Hypothalamus (tissue), 51 donors: Measurements from ENCODE around the gene WRAP73.

Source experiments
- DNase-seq, 51 donors: peaks; one replicate each; lab custom pipeline; 2025; lab: John Stamatoyannopoulos, UW

The WRAP73 gene

DNA sequence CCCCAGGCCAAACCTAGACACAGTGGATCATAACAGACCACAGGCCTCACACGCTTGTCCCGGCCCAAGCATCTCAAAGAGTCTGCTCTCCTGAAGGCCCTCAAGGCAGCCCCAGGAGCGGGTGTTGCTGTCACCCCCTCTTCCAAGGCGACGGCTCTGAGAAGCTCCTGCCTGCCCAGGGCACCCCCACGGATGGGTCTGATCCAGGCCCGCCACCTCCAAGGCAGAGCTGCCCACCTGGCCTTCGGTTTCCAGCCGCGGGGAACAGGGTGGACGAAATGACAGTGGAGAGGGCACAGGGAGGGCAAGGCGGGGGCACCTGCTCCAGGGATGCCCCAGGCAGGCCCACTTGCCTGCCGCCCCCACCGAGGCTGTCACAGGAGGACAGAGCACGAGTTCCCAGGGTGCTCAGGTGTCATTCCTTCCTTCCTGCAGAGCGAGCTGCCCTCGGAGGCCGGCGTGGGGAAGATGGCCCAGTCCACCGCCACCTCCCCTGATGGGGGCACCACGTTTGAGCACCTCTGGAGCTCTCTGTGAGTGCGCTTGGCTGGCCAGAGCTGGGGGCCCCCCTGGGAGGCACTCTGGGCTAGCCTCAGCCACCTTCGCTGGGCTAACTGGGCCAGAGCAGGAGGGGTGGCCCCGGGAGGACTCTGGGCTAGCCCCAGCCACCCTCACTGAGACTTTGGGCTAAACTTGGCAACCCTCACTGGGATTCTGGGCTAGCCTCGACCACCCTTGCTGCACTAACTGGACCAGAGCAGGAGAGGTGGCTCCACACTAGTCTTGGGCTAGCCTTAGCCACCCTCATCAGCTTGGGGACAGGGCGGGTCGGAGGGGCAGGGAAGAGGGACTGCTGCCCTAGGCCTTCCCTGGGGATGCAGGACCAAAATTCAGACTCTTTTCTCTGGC, 32.2 kb upstream of the WRAP73 start:
- no peak for DNase-seq

DNA sequence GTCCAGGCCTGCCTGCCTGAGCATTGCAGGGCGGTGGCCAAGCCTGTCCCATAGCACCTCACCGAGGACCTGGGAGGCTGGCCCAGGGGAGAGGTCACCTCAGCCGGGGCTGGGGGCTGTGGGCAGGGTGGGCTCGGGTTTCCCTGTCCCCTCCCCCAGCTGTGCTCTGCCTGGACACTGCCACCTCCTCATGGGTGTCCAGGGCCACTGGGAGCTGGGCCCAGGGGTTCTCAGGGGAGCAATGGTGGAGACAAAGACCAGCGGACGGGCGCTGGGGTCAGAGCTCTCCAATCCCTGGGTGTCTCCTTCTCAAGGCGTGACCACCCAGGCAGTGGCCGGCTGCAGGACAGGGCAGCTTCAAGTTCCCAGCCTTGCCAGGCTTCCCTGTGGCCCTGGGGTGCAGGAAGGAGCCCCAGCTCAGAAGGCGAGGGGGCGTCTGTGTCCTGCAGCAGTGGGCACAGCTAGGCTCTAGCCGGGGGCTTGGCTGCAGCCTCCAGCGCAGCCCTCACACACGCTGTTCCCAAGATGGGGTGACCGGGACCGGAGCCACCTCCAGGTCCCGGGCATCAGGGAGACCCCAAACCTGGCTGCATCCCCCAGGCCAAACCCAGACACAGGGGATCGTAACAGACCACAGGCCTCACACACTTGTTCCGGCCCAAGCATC, 31.5 kb upstream of the WRAP73 start:
- DNase-seq = no peak

DNA sequence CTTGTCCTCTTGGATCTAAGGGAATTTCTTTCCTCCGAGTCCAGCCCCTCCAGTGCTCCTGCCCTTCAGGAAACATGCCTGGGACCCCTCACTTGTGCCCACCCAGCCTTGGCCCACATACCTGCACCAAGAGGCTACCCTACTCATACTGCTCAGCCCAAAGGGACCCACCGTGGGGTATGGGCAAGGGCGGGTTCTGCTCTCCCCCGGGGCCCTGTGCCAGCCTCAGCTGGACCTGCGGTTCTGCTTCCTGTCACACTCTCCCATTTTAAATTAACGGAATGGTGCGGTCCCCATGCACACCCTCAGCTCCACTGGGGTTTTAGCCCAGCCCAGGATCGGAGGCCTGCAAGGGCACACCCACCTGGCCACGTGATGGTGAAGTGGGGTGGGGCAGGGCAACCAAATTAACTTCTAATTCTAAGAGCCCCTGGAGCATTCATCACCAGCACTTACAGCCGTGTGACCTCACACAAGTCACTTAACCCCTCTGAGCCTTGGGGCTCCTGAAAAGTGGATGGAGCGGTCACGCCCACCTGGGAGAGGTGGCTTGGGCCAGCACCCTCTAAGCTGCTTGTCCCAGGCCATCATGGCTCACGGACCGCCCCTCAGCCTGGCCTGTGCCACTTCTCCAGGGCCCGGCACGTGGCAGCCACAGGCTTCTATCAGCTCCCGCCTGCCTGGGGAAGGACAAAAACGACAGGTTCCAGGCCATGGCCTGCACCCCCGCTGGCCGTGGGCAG, 30.8 kb upstream of the WRAP73 start:
- DNase-seq = peak in 1 of 51 donors; percentile 35

GRCh38 chr1:3679799-3680453, 30.0 kb upstream of the WRAP73 start:
- DNase-seq = no peak

DNA sequence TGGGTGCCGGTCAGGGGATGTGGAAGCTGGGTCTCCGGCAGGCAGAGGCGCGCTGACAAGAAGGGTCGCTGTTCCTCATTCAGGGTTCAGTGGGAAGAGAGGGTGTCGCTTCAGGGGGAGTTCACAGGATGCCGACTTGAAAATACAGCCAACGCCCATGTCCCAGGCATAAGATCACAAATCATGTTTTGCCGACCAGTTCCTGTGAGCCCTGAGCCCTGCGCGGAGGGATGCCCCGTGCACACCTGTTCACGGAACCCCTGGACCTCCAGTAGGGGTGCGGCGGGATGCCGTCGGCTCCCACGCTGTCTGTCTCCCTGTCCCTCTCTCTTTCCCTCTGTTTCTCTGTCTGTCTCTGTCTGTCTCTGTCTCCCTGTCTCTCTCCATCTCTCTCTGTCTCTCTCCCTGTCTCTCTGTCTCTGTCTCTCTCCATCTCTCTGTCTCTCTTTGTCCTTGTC, 29.2 kb upstream of the WRAP73 start:
- DNase-seq = no peak

GRCh38 chr1:3678361-3679097, 28.6 kb upstream of the WRAP73 start:
- DNase-seq = no peak

DNA sequence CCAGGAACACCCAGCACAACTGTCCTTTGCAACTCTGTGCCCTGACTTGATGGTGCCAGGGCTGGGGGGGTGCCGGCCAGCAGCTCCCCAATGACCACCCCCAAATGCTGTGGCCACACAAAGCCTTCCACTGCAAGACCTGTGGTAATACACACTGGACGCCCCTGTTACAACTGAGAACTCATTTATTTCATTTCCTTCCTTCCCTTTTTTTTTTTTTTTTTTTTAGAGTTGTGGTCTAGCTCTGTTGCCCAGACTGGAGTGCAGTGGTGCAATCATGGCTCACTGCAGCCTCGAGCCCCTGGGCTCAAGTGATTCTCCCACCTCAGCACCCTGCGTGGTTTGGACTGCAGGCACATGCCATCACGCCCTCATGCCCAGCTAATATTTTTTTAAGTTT, 27.6 kb upstream of the WRAP73 start:
- no peak for DNase-seq

GRCh38 chr1:3676581-3677470, 26.9 kb upstream of the WRAP73 start:
- DNase-seq = no peak

DNA sequence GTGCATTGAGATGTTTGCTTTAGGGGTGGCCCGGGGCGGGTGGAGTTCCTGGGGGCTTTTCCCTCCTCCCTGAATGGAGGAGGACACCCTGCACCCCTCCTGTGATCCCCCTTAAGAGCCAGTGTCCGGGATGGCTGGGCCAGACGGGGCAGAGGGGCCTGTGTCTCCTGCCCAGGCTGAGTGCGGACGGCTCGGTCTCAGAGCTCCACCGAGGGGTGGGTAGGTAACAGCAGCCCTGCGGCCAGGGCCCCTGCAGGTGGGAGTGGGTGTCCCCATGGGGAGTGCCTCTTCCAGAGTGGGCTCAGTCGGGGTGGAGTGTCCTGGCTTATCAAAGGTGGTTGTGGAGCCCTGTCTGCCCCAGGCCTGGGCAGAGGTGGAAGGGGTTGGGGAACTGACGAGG, 25.5 kb upstream of the WRAP73 start:
- no peak for DNase-seq

DNA sequence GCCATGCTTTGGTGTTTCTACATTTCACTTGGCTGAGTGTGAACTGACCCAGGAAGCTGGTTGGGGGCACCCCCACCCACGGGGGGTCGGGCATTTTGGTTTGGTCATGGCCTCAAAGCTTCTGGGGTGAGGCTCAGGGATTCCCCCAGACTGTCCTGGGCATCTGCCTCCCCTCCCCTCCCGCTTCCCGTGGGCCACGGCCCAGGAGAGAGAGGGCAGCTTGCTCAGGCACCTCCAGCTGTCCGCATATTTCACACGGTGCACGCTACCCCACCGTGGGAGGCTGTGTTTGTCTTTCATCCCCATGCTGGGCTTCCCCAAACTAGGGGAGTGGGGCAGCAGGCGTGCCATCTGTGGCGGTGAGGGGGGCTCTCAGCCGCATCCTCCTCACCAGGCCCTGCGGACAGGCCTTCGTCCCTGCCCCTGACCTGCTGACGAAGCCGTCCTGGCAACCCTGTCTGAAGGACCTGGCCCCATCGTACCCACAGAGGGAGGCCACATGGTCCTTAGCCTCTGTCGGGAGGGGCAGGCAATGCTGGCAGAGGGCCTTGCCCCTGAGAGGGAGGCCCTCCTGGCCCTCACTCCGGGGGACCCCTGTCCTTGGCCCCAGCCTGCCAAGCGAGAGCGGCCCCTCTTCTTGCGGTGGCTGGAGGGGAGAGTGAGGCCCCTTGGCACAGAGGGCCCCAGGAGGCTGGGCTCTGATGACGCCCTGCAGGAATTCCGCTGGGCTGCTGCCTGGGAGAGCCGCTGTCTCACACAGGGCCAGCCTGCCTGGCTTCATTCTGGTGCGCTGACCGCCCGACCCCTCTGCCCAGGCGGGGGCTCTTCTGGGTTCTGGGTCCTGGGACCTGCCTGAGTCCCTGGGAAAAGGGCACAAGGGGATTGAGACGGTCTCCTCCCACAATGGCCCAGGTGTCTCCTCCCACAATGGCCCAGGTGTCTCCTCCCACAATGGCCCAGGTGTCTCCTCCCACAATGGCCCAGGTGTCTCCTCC, 24.5 kb upstream of the WRAP73 start:
- no peak for DNase-seq

DNA sequence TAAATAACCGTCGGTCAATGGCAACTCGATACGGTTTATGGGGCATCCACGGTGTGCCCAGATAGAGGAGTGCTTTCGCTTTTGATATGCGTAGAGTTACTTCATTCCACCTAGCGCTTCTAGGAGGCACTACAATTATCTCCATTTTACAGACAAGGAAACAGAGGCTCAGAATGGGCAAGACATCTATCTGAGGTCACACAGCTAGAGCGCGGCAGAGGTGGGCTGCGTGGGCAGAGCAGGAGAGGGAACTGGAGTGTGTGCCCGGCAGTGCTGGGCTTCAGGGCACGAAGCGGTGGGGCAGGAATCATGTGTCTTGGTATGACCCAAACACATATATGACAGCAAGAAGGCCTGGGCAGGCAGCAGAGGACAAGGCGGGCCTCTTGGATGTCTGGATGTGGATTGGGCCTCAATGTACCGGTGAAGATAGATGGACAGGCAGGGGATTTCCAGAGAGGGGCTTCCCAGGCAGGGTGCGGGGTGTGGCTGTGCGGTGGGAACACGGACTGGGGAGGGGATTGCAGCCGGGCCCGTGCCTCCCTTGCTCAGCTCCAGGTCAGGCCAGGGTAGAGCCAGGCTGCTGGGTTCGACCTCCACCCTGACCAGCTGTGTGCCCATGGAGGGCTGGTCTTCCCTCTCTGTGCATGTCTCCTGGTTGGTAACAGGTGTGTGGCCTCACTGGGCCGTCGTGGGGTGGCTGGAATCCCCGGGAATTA, 23.6 kb upstream of the WRAP73 start:
- DNase-seq = no peak

DNA sequence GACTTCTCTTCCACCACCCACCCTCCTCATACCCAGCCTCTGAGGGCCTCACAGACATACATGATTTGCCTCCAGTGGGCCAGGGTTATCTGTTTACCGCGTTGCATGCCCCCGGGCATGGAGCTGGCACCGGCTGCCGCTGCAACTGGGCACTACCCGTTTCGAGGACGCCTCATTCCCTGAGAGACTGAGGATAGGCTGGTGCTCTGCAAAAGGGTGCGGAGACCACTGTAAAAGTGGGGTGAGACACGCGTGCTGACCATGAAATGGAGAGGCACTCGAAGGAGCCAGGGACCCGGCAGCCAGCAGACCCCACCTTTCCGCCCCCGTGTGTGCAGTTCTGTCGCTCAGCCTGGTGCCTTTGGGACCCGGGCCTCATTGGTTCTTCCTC, 23.1 kb upstream of the WRAP73 start:
- no peak for DNase-seq

GRCh38 chr1:3672231-3672970, 22.5 kb upstream of the WRAP73 start:
- no peak for DNase-seq

DNA sequence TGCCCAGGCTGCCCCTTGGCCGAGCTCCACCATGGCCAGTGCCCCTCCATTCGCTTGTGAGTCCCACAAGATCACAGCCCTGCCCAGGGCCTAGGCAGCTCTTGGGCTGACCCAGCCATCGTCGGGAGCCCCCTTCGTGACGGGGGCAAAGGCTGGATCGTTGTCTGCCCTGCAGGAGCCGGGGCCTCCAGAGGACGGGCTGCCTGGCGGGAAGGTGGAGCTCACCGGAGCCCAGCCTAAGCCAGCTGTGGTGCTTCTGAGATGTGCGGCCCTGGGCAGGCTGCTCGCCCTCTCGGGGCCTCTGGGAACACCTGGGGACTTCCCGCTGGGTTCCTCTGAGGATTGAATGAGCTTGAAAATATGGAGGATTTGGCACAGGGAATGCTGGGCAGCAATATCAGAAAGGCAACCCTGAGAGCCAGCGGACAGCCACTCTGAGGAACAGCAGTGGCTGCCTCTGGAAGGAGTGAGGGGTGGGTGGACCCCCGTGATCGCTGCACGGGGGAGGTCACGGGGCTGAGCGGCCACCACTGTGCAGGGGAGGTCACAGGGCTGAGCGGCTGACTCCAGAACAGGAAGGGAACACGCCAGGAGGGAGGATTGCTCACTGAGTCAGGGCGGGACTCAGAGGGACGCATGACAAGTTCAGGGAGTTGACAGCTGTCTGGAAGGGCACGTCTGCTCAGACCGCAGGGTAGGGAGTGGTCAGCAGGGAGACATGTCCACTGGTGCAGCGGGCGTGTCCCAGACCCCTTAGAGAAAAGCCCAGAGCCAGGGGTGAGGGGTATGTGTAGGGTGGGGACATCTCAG, 21.7 kb upstream of the WRAP73 start:
- no peak for DNase-seq

- no peak for DNase-seq
Measured at GRCh38 chr1:3670823-3671265, 20.9 kb upstream of the WRAP73 start.
